GM10248 (cell line): ENCODE data around the gene AK4.

Source experiments
- CTCF ChIA-PET: fragments of 300-600 bp; sonication (Branson Sonifier 250); formaldehyde crosslinking; extraction: SDS; loops from one replicate; lab custom pipeline; 2021; ENCODE audit warnings: antibody characterized with exemption; lab: Yijun Ruan, JAX
- POLR2A ChIA-PET: fragments of 350-650 bp; sonication (Branson Sonifier 250); formaldehyde crosslinking; extraction: SDS; loops from one replicate; lab custom pipeline; 2020; ENCODE audit warnings: antibody characterized with exemption; lab: Yijun Ruan, JAX
- DNase-seq: peaks from one replicate; pipeline ENCODE4 v3.0.0; 2012; ENCODE audit errors: extremely low spot score
- TF ChIP-seq, protein P1 (sequence below): IDR thresholded peaks from 2 replicates; pipeline ENCODE4 v1.5.1; 2012; ENCODE audit warnings: mild to moderate bottlenecking, low read depth; ENCODE audit errors: extremely low read depth, missing control alignments, control extremely low read depth

The AK4 gene

DNA sequence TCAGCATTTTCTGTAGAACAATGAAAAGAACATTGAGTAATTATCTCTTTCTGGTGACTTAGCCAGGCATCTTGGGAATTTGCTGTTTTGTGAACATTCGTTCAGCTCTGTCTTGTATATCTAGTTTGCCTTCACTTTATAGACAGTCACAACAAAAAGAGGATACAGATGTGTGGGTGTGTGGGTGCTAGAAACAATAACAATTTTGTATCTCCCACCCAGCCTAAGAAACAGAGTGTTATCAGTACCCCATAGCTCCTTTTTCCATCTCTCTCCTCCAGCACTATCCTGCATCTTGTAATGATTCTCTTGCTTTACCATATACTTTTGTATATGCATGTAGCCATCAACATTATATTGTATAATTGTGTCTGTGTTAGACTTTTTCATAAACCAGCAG, 33.0 kb downstream of the AK4 start:
- TF ChIP-seq, protein P1, sequence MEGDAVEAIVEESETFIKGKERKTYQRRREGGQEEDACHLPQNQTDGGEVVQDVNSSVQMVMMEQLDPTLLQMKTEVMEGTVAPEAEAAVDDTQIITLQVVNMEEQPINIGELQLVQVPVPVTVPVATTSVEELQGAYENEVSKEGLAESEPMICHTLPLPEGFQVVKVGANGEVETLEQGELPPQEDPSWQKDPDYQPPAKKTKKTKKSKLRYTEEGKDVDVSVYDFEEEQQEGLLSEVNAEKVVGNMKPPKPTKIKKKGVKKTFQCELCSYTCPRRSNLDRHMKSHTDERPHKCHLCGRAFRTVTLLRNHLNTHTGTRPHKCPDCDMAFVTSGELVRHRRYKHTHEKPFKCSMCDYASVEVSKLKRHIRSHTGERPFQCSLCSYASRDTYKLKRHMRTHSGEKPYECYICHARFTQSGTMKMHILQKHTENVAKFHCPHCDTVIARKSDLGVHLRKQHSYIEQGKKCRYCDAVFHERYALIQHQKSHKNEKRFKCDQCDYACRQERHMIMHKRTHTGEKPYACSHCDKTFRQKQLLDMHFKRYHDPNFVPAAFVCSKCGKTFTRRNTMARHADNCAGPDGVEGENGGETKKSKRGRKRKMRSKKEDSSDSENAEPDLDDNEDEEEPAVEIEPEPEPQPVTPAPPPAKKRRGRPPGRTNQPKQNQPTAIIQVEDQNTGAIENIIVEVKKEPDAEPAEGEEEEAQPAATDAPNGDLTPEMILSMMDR: no peak
- DNase-seq: no peak
- CTCF ChIA-PET: interaction anchor here (0.8 to 1.8 kb wide), 6 partner anchors 9 to 27 kb away, joined by 4 to 9 read pairs (median 4); no protein-coding TSS in a partner anchor
- POLR2A ChIA-PET: interaction anchor here (0.7 kb wide), 1 partner anchor 12 kb away, joined by 7 read pairs; no protein-coding TSS in a partner anchor

DNA sequence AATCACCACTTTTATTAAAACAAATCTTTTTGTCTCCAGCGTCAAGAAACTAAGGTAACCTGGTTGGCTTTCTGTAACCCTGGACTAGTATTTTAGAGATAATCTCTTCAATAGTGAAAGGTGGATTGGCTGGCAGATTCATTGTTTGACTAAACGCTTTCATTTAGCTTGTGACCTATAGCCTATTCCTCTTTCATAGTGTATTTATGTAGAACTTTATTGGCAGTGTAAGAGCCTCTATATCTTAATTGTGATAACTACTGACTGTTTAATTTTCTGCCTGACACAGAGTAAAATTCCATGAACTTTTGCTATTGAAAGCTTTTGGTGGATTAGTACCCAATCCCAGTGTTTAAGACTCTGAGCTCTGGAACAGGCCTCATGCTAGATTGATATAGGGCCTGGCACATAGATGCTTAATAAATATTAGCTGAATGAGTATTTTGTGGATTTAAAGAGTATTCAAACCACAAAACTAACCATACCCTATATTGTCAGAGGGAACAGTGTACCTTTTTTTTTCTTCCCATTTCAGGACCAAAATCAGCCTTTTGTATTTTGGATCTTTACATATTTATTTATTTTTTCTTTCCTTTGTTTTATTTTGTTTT, 34.8 kb downstream of the AK4 start:
- TF ChIP-seq, protein P1: no peak
- CTCF ChIA-PET: interaction anchor here (1.3 kb wide), 1 partner anchor 11 kb away, joined by 4 read pairs; no protein-coding TSS in a partner anchor
- no peak for DNase-seq
- POLR2A ChIA-PET: no interaction called here

DNA sequence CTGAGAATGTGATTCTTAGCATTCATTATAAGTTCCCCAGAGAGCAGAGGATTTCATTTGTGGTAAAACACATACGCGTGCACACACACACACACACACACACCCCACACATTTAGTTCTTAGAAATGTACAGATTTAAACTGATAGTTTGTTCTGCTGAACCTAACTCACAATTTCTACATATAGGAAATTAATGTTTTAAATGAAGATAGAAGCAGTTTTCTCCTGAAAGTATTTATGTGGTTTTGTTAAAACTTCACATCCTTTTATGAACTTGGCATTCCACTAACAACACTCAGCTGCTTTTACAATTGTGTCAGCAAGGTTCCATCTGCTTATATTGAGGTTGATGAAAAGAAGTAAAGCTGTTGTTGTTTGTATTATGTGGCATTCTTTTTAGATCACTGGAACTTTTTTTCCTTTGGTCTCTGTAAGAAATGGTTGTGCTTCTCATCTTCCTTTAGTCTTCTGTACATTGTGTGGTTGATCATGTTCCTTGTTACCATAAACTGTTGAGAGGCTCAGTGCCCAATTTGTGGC, 41.6 kb downstream of the AK4 start:
- CTCF ChIA-PET: interaction anchor here (0.9 to 2.0 kb wide), 4 partner anchors 9 to 115 kb away, joined by 3 to 9 read pairs (median 4); no protein-coding TSS in a partner anchor
- DNase-seq: no peak
- TF ChIP-seq, protein P1: no peak
- POLR2A ChIA-PET: no interaction called here

DNA sequence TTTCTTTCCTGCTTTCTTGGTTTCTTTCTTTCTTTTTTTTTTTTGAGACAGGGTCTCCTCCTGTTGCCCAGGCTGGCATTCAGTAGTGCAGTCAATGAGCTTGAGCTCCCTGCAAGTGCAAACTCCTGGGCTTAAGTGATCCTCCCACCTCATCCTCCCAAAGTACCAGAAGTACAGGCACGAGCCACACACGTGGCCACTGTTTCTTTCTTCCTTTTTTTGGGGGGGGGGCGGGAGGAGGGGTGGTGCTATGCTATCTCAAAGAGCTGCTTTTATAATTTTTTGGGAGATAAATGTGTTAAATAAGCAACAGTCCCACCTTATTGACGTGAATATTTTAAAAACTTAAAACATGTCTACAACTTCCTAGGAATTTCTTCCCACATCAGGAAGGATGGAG, 42.2 kb downstream of the AK4 start:
- POLR2A ChIA-PET: no interaction called here
- CTCF ChIA-PET: interaction anchor here (0.9 to 2.0 kb wide), 4 partner anchors 8 to 115 kb away, joined by 3 to 9 read pairs (median 4); no protein-coding TSS in a partner anchor
- TF ChIP-seq, protein P1: no peak
- DNase-seq: no peak

DNA sequence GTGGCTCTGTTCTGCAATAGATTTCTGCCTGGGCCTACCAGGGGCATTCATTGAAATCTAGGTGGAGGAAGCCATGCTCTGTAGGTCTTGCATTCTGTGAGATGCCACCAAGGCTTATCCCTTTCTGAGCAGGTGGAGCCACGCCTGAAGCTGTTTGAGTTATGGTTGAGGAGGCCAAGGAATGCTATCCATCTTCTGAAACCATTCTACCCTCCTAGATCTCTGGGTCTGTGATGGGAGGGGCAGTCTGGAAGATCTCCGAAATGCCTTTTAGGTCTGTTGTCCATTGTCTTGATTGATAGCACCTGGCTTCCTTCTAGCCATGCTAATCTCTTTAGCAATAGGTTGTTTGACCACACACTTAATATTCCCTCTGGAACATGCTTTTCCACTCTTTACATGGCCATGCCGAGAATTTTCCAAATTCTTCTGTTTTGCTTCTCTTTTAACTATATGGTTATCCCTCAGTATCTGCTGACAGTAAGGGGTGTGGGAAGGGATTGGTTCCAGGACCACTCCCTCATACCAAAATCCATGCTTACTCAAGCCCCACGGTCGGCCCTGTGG, 45.2 kb downstream of the AK4 start:
- ChIA-PET POLR2A (no interaction called here), CTCF (interaction anchor here (1.5 to 10.5 kb wide), 2 partner anchors 10 to 15 kb away, joined by 4 to 54 read pairs; no protein-coding TSS in a partner anchor)
- DNase-seq: no peak
- TF ChIP-seq, protein P1: no peak
